Endometrium (tissue), 2 donors: ENCODE measurements around the gene HECTD2.
"Not testable (repeated sequence)": the region's sequence is repeated elsewhere in the genome, so short reads cannot be mapped to it uniquely, and the experiment has no call there.

ENCODE experiments used
- FAIRE-seq: peaks from 2 replicates; lab custom pipeline; 2012; peaks lifted over from hg19 to GRCh38; lab: Jason Lieb, UNC
- donor health status: control.
- donor health status: control.

Gene HECTD2

GRCh38 chr10:91474009-91474408, 63.9 kb downstream of the HECTD2 start:
- no peak for FAIRE-seq

GRCh38 chr10:91477236-91477635, 67.1 kb downstream of the HECTD2 start:
- no peak for FAIRE-seq

DNA sequence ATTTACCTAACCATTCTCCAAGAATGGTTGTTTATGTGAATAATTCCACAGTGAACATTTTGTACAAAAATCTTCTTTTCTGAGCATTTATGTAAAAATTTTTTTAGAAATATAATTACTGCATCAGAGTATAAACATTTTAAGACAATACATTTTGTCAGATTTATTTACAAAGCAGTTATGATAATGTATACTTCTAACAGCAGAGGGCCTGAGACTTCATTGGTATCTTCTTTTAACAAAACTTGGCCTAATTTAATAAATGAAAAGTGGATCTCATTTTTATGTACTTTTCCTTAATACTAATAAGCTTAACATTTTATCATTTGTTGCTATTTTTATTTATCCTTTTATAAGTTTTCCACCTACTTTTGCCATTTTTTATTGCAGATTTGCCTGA, 69.4 kb downstream of the HECTD2 start:
- no peak for FAIRE-seq

GRCh38 chr10:91487911-91488582, 77.9 kb downstream of the HECTD2 start:
- FAIRE-seq, result no peak

- FAIRE-seq, result peak; percentile 98
Observed at GRCh38 chr10:91493313-91493712, 83.2 kb downstream of the HECTD2 start.

DNA sequence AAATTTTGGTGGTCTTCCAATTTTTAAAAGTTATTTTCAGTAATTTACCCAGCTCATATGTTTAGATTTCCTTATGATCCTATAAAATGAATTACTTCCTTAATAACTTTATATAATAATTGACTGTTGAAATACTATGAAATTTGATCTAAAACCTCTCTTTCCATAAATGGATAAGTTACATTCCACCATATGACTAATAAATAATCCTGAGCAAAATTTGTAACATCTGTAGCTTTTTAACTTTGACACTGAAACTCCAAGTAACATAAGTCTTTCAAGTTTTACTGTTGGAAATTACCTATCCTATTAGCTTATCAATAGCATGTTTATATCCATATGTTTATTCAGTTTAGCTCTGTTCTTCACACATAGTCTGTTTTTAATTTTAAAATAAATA, 85.3 kb downstream of the HECTD2 start:
- FAIRE-seq, result no peak

GRCh38 chr10:91496016-91496415, 85.9 kb downstream of the HECTD2 start:
- FAIRE-seq, result no peak

DNA sequence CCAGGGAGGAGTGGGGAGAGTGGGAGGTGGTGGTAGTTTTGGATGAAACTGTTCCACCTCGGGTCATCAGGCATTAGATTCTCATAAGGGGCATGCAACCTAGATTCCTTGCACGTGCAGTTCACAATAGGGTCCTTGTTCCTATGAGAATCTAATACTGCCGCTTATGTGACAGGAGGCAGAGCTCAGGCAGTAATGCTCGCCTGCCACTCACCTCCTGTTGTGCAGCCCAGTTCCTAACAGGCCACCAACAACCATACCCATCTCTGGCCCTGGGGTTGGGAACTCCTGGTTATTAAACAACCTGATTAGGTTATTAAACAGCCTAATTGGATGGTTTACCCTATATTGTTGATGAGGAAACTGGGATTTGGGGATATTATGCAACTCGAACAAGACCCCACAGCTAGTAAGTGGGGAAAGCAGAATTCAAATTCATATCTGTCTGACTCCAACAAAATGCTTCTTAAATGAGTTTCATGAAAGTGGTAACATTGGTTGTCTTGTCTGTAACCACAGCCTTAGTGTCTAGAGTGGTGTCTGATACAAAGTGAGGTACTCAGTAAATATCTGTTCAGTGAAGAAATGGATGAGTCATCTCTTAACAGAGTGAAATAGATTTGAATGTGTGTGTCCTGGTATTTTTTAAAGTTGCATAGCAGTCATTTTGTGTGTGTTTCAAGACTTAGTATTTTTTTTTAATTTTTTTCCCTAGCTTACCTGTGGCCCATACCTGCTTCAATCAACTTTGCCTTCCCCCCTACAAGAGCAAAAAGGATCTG, 101.6 kb downstream of the HECTD2 start:
- no peak for FAIRE-seq

DNA sequence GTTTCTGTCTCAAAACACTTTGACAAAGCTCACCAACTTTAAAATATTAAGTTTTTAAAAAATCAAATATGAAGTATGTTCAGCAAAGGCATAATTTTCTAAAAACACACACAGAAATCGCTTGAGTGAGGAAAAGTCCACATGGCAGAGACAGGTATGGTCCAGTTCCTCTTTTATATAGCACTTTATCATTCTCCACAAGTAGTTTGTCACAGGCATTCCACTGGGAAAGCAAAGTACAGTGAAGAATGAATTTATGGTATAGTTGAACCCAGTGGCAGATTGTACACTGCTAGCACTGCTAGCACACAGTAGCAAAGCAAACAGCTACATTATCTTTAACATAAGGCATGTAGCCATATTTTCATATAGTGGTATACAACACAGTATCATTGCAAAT, 102.3 kb downstream of the HECTD2 start:
- FAIRE-seq, result no peak

- FAIRE-seq, result peak; percentile 23
Observed at GRCh38 chr10:91513598-91514424, 103.7 kb downstream of the HECTD2 start.

DNA sequence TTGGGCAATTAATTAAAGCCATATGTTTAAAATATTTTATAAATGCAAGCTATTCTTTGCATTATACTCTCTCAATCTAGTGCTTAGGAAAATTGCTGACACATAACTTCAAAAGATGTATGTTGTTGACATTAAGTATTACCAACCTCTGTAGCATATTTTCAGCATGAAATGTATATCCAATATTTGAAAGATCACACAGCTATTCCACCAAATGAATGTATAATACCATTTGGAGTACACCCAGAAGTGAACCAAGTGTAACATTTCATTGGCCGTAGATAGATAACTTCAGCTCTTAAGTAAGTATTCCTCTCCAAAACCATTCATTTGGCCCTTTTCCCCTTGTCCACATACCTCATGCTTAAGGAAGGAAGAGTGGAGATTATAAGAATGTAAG, 104.6 kb downstream of the HECTD2 start:
- no peak for FAIRE-seq

DNA sequence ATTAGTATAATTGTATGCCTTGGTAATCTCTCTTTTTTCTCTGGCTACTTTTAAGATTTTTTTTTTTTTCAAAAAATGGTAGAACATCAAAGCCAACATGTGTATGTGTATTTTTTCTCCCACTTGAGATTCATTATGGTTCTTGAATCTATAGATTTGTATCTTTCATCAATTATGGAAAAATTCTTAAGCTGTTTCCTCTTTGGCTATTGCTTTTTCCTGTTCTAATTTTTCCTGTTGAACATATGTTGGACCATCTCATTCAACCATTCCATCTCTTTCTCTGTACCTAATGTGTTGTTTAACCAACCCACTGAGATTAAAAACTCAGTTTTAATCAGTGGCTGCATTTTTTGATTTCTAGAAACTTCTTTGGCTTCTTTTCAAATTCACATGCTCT, 107.2 kb downstream of the HECTD2 start:
- FAIRE-seq, result no peak

DNA sequence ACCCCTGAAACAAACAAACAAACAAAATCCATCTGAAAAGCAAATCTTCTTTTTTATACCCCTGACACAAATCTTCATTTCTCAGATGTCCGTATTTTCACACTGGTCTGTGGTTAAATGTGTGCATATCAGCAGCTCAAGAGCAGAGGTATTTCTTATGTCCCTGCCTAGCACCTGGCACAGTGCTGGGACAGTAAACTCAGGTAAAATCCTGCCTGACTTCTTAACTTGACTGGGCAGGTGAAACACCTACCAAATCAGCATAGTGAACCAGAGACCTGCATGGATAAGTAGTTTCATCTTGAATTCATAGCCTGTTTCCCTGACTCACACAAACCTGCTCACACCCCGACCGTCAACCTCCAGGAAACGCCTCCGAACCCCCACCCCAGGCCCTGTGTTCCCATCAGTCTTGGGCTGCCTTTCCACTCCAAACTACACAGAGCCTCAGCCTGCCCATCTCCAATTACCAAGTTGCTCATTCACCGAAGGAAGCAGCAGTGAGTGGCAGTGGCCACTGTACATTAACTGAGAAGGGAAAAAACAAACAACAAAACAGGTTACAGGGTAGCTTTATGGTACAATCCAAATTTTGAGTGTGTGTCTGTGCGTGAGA, 109.9 kb downstream of the HECTD2 start:
- no peak for FAIRE-seq

DNA sequence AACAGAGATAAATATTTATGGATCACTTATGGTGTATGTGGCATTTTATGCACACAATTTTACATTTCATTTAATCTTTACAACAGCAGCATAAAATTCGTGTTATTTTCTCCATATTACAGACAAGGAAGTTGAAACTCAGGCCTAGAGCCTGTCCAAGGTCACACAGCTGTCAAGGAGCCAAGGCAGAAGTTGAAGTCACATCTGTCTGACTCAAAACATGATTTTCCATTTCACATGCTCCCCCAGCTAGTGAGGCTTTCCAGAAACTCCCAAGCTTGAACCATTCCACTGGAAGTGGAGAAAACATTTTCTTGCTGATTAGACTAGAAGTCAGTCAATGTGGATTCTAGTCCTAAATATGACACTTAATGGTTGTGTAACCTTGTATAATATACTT, 110.5 kb downstream of the HECTD2 start:
- FAIRE-seq, result no peak

DNA sequence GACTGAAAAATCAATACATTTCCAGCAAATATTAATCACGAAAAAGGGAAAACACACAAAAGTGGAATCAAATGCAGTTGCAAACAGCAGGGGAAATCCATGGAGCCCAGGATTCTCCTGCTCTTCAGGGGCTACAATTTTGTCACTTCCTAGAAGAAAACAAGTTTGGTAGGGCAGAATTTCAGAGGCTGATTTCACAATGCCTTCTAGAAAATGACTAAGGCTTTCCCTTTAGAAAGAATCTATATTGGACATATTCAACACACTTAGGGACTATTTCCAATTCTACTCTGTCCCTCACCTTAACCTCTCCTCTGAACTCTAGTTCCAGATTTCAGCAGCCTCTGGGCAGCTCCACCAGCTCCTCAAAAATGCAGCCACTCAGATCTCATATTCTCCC, 111.3 kb downstream of the HECTD2 start:
- no peak for FAIRE-seq

GRCh38 chr10:91525896-91526712, 116.0 kb downstream of the HECTD2 start:
- no peak for FAIRE-seq

DNA sequence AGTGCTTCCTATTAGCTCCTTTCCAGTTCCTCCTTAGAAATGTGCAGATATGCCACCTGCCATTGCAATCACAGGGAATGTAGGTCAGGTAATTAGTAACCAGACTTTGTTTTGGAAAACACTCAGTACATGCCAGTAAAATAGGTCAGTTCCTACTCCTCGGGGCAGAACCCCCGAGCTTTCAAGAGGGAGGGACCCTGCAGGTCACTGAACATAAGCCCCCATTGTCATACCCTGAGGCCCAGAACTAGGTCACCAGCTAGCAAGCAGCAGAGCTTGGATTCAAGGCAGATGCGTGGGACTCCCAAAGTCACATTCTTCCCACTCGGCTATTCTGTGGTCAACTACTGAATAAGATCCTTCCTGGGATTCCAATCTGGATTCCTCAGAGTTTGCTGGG, 117.9 kb downstream of the HECTD2 start:
- no peak for FAIRE-seq

DNA sequence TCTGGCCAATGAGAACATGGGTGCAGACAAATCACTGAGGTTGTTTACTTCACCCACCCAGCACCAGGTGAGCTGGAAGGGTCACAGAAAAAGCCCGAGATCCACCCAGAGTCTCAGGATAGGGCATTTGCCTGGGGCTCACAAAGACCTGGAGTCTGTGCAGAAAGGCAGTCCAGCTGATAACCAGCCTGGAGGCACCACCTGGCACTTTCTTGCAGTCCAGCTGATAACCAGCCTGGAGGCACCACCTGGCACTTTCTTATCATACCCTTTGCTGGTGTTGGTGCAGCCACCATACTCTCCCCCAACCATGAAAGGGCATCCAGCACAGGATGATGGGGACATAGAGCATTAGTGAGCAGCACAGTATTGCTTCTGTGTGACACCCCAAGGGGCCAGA, 118.6 kb downstream of the HECTD2 start:
- FAIRE-seq, result no peak

DNA sequence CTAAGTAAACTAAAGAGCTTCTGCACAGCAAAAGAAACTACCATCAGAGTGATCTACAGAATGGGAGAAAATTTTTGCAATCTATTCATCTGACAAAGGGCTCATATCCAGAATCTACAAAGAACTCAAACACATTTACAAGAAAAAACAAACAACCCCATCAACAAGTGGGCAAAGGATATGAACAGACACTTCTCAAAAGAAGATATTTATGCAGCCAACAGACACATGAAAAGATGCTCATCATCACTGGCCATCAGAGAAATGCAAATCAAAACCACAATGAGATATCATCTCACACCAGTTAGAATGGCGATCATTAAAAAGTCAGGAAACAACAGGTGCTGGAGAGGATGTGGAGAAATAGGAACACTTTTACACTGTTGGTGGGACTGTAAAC, 124.6 kb downstream of the HECTD2 start:
- FAIRE-seq, result not testable (repeated sequence)

DNA sequence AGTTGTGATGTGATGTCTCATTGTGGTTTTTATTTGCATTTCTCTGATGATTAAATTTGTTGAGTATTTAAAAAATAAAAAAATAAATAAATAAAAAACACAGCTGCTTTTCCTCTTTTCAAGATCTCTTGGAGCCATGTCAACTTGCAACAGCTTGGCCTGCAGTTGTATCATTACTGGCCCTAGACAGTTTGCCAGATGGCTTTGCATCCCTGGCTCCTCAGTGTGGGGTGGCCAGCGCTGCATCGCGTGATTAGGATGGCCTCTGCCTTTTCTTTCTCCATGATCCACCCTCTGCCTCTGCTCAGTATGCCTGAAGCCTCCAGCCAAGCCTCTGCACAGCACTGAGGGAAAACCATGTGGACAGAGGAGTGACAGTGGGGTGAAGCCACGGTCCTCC, 126.0 kb downstream of the HECTD2 start:
- no peak for FAIRE-seq

DNA sequence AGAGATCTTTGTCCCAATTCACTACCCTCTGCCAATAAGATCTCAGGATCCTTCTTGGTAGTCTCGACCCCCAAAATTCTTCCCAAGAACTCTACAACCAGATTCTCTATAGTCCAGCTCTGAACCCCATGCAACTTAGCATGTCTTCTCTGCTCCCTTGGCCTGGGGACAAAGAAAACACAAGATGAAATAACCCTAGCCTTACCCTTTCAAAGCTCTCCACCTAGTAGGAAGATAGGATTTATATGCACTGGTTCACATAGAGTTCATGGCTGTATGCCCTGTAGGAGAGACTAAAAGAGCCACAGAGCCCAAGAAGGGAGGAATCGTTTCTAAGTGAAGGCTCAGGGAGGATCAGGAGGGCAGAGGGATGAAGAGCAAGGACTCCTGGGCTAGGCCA, 126.6 kb downstream of the HECTD2 start:
- FAIRE-seq, result no peak
